ENCODE measurements around the gene LIPI. TPM values are rescaled to one million over a fixed set of nuclear protein-coding genes. Genes with fewer than 3 reads are reported as not detected.

LIPI gene
- total and polyA plus RNA-seq, 2 of the 13 experiments (the other 11 are each of a cell fraction or from before 2014, with no cell fraction given), result not detected

DNA sequence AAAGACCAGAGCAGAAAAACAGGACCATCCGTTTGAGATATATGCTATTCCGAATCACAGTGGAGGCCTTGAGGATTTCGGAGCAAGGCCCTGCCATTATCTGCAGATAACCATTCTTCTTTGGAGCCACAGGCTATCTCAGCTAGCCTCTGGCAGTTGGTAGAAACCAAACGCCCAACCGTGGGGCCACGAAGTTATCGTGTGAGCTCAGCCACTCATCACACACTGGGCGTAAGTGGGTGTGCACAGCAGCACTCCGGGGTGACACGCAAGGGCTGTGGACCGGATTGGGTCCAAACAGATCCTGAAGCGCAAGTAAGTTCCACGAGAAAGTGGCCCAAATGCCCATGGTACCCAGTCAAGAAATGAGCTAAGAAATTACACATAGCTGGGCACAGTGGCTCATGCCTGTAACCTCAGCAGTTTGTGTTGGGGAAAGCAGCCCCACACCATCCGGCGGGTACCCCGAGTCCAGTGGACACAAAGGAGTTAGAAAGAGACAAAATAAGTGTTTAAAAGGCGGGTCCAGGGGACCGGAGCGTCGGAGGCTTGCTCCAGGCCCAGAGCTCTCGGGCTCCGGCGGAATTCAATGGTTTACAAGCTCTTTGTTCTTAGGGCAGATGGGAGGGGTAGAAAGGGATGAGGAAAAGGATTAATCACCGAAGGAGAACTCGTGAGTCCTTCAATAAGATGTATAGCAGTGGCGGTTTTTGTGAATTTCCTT is 130.6 kb downstream of the LIPI start:
- no peak overlapping the region for H3K27ac ChIP-seq (ENCODE audit: extremely low read length, insufficient read depth, low read length)
- no peak overlapping the region for H3K4me2 ChIP-seq (ENCODE audit: low read depth, low read length)
- ChIA-PET CTCF (ENCODE audit: low intra/inter-chr PET ratio, low total read pairs) (no interaction called here), POLR2A (no interaction called here)
- DNase-seq (ENCODE audit: low spot score) (no peak), FAIRE-seq (no peak), ATAC-seq (no peak)
- H3K79me2 ChIP-seq (ENCODE audit: insufficient read depth, low read length), result no peaks in the 10 kb centered on the region
- in situ Hi-C loops (cut with HindIII; ENCODE audit: extremely low pct_ligation_motif_present, low pct_unique_long_range_greater_than_20kb) (no loop called here), intact Hi-C loops (cut with micrococcal nuclease; ENCODE audit: unreplicated experiment) (no loop called here)
- no peak overlapping the region for H3K4me3 ChIP-seq (replicated peaks in 1 of 3; ENCODE audit: insufficient read depth in 1 of 3, low read depth in 2 of 3, low read length in 3 of 3)
- no peaks in the 10 kb centered on the region for H4K20me1 ChIP-seq (ENCODE audit: insufficient read depth, low read length)
- no peaks in the 10 kb centered on the region for H3K9me3 ChIP-seq (ENCODE audit: low read length)
- BruUV-seq (replicated peaks), result no TSS peak
- WGBS (ENCODE audit: low lambda C conversion rate), result 91% methylated on average over 24 of the region's 26 CpGs
- H2AFZ ChIP-seq (ENCODE audit: low read length), result no peak overlapping the region
- no peak overlapping the region for H3K9ac ChIP-seq (ENCODE audit: insufficient read depth, low read depth, low read length)
- no peaks in the 10 kb centered on the region; a peak in 1 of 5 replicates for H3K36me3 ChIP-seq (replicated peaks in 1 of 2; ENCODE audit: control insufficient read depth in 1 of 2, insufficient read depth in 2 of 2, low read length in 2 of 2)
- H3K4me1 ChIP-seq (ENCODE audit: insufficient read depth, low read length), result no peaks in the 10 kb centered on the region
- no peak for TF ChIP-seq TOE1 (CRISPR knock-in tag; IDR thresholded peaks at IDR 0.05)
- TF ChIP-seq GTF3A (CRISPR knock-in tag; conservative IDR thresholded peaks at IDR 0.05), result no peak
- no peak for TF ChIP-seq MXI1 (IDR thresholded peaks at IDR 0.05; ENCODE audit: borderline replicate concordance, low read depth, low read length)
- H3K27me3 ChIP-seq (ENCODE audit: control insufficient read depth in 1 of 2, insufficient read depth in 2 of 2, low read length in 2 of 2), result no peaks in the 10 kb centered on the region

DNA sequence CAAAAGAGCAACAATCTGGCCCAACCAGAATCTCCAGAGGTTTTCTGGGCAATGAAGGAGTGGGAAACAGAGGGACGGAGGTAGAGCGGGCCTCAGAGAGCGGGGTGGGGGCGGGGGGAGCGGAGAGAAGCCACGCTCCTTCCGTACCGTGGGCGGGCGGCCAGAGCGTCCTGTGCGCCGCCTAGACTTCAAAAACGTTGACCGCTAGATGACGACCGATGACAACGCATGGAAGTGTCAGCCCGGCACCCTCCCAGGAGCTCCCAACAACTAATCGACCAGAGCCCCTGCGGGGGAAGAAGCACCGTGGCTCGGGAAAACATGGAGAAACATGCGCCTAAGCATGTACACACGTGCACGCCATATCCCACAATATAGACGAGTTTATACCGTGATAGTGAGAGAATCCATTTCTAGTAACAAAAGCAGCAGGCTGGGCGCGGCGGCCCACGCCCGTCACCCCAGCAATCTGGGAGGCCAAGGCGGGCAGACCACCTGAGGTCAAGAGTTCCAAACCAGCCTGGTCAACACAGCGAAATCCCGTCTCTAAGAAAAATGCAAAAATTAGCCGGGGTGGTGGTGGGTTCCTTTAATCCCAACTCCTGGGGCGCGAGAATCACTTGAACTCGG is 131.9 kb downstream of the LIPI start:
- DNase-seq (ENCODE audit: low spot score) (no peak), ATAC-seq (no peak), FAIRE-seq (no peak)
- intact Hi-C loops (cut with micrococcal nuclease; ENCODE audit: unreplicated experiment), result no loop called here
- no peaks in the 10 kb centered on the region for H3K79me2 ChIP-seq (ENCODE audit: insufficient read depth, low read length)
- no peaks in the 10 kb centered on the region for H3K4me1 ChIP-seq (ENCODE audit: insufficient read depth, low read length)
- in situ Hi-C loops (cut with HindIII; ENCODE audit: extremely low pct_ligation_motif_present, low pct_unique_long_range_greater_than_20kb), result no loop called here
- H3K9ac ChIP-seq (ENCODE audit: insufficient read depth, low read depth, low read length), result no peak overlapping the region
- H4K20me1 ChIP-seq (ENCODE audit: insufficient read depth, low read length), result no peaks in the 10 kb centered on the region
- H2AFZ ChIP-seq (ENCODE audit: low read length), result no peak overlapping the region
- H3K4me3 ChIP-seq (replicated peaks in 1 of 3; ENCODE audit: insufficient read depth in 1 of 3, low read depth in 2 of 3, low read length in 3 of 3), result no peak overlapping the region
- 97% methylated on average over 40 of the region's 40 CpGs for WGBS (ENCODE audit: low lambda C conversion rate)
- no TSS peak for BruUV-seq (replicated peaks)
- no peaks in the 10 kb centered on the region; a peak in 1 of 5 replicates for H3K36me3 ChIP-seq (replicated peaks in 1 of 2; ENCODE audit: control insufficient read depth in 1 of 2, insufficient read depth in 2 of 2, low read length in 2 of 2)
- H3K27ac ChIP-seq (ENCODE audit: extremely low read length, insufficient read depth, low read length), result no peak overlapping the region
- CTCF ChIA-PET (ENCODE audit: low intra/inter-chr PET ratio, low total read pairs), result no interaction called here
- H3K4me2 ChIP-seq (ENCODE audit: low read depth, low read length), result no peak overlapping the region
- POLR2A ChIA-PET, result no interaction called here
- H3K27me3 ChIP-seq (ENCODE audit: control insufficient read depth in 1 of 2, insufficient read depth in 2 of 2, low read length in 2 of 2), result no peaks in the 10 kb centered on the region
- H3K9me3 ChIP-seq (ENCODE audit: low read length), result no peaks in the 10 kb centered on the region
- TF ChIP-seq, protein P1, sequence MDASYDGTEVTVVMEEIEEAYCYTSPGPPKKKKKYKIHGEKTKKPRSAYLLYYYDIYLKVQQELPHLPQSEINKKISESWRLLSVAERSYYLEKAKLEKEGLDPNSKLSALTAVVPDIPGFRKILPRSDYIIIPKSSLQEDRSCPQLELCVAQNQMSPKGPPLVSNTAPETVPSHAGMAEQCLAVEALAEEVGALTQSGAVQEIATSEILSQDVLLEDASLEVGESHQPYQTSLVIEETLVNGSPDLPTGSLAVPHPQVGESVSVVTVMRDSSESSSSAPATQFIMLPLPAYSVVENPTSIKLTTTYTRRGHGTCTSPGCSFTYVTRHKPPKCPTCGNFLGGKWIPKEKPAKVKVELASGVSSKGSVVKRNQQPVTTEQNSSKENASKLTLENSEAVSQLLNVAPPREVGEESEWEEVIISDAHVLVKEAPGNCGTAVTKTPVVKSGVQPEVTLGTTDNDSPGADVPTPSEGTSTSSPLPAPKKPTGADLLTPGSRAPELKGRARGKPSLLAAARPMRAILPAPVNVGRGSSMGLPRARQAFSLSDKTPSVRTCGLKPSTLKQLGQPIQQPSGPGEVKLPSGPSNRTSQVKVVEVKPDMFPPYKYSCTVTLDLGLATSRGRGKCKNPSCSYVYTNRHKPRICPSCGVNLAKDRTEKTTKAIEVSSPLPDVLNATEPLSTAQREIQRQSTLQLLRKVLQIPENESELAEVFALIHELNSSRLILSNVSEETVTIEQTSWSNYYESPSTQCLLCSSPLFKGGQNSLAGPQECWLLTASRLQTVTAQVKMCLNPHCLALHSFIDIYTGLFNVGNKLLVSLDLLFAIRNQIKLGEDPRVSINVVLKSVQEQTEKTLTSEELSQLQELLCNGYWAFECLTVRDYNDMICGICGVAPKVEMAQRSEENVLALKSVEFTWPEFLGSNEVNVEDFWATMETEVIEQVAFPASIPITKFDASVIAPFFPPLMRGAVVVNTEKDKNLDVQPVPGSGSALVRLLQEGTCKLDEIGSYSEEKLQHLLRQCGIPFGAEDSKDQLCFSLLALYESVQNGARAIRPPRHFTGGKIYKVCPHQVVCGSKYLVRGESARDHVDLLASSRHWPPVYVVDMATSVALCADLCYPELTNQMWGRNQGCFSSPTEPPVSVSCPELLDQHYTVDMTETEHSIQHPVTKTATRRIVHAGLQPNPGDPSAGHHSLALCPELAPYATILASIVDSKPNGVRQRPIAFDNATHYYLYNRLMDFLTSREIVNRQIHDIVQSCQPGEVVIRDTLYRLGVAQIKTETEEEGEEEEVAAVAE (CRISPR knock-in tag; IDR thresholded peaks at IDR 0.05; ENCODE audit: borderline replicate concordance), result no peak
- TF ChIP-seq, protein P2, sequence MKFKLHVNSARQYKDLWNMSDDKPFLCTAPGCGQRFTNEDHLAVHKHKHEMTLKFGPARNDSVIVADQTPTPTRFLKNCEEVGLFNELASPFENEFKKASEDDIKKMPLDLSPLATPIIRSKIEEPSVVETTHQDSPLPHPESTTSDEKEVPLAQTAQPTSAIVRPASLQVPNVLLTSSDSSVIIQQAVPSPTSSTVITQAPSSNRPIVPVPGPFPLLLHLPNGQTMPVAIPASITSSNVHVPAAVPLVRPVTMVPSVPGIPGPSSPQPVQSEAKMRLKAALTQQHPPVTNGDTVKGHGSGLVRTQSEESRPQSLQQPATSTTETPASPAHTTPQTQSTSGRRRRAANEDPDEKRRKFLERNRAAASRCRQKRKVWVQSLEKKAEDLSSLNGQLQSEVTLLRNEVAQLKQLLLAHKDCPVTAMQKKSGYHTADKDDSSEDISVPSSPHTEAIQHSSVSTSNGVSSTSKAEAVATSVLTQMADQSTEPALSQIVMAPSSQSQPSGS (CRISPR knock-in tag; IDR thresholded peaks at IDR 0.05), result no peak
- TF ChIP-seq IKZF4 (CRISPR knock-in tag; IDR thresholded peaks at IDR 0.05; ENCODE audit: borderline replicate concordance, low read depth, not compliant biosample characterization), result no peak
- no peak for TF ChIP-seq RAD51 (IDR thresholded peaks at IDR 0.05; ENCODE audit: borderline replicate concordance)
- TF ChIP-seq, protein P3, sequence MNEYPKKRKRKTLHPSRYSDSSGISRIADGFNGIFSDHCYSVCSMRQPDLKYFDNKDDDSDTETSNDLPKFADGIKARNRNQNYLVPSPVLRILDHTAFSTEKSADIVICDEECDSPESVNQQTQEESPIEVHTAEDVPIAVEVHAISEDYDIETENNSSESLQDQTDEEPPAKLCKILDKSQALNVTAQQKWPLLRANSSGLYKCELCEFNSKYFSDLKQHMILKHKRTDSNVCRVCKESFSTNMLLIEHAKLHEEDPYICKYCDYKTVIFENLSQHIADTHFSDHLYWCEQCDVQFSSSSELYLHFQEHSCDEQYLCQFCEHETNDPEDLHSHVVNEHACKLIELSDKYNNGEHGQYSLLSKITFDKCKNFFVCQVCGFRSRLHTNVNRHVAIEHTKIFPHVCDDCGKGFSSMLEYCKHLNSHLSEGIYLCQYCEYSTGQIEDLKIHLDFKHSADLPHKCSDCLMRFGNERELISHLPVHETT (CRISPR knock-in tag; conservative IDR thresholded peaks at IDR 0.05), result no peak
- no peak for TF ChIP-seq CREB1 (IDR thresholded peaks at IDR 0.05)
- TF ChIP-seq CREB1 (CRISPR knock-in tag; IDR thresholded peaks at IDR 0.05), result no peak

All from HepG2 (cell line).